KOPT-K1 (cell line): ENCODE results near the gene KRT6C.

ENCODE experiments used
- H3K27ac ChIP-seq: fragments of 200-600 bp; sonication (generic); 2 replicates; pipeline ENCODE4 v1.5.1; 2016; ENCODE audit warnings: antibody characterized with exemption, mild to moderate bottlenecking, low read depth, low read length; ENCODE audit not compliant: poor library complexity, severe bottlenecking
- H3K36me3 ChIP-seq: fragments of 200-600 bp; sonication (generic); 2 replicates; pipeline ENCODE4 v1.5.1; 2017; ENCODE audit warnings: antibody characterized with exemption, mild to moderate bottlenecking, low read length, moderate library complexity; ENCODE audit not compliant: insufficient read depth
- H3K9me3 ChIP-seq: fragments of 200-600 bp; sonication (generic); 2 replicates; pipeline ENCODE4 v1.5.1; 2017; ENCODE audit warnings: antibody characterized with exemption, low read length, mild to moderate bottlenecking; ENCODE audit not compliant: insufficient read depth, poor library complexity, severe bottlenecking

KRT6C gene

GRCh38 chr12:52436000-52436827 is 37.4 kb downstream of the KRT6C start:
- Histone ChIP-seq H3K36me3 (no peaks in the 10 kb centered on the region), H3K9me3 (no peaks in the 10 kb centered on the region), H3K27ac (no peak overlapping the region)

- H3K9me3 ChIP-seq: no peaks in the 10 kb centered on the region
- H3K27ac ChIP-seq: no peak overlapping the region
- no peaks in the 10 kb centered on the region for H3K36me3 ChIP-seq
Observed at GRCh38 chr12:52435659-52435999, 38.0 kb downstream of the KRT6C start.

DNA sequence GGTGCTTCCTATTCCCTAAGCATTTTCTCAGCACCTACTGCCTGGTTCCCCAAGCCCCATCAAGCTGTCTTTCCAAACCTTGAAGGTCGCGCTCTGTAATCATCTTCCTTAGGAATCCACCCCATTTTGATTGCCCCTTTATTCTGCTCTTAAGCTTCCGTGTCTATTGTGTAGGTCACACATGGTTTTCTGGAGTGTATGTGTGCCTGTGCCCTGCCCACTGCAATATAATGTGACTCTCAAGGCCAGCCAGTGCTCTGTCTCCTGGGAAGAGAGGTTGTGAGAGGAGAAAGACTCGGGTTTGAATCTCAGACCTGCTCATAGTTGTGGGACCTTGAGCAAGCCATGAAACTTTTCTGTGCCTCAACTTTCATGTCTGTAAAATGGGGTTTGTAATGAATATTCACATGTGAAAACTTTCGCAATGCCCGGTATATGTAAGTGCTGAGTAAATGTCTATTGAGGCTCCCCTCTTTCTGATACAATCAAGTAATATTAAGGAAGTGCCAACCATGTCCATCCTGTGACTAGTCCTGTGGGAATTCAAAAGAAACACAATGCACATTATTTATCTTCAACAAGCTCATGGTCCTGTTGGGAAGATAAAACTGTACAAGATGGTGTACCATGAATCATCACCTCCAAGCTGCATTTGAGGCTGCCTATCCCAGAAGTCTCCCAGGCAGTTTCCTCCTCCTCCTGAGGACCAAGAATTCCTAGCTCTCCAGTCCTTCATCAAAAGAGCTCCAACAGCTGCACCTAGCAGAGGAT is 38.7 kb downstream of the KRT6C start:
- Histone ChIP-seq H3K9me3 (no peaks in the 10 kb centered on the region), H3K36me3 (no peaks in the 10 kb centered on the region), H3K27ac (no peak overlapping the region)

- H3K27ac ChIP-seq: no peak within 1 kb of the TSS
- no peaks in the 10 kb centered on the region for H3K36me3 ChIP-seq
- no peaks in the 10 kb centered on the region for H3K9me3 ChIP-seq
Observed at GRCh38 chr12:52434081-52434733, 39.4 kb downstream of the KRT6C start, which contains the start of gene KRT75. Gene KRT75, minus strand, starts transcription at chr12:52434371. Its CDS starts 67 bp downstream, at chr12:52434304.

GRCh38 chr12:52433501-52434080 is 40.0 kb downstream of the KRT6C start:
- H3K27ac ChIP-seq: no peak overlapping the region
- H3K36me3 ChIP-seq: no peaks in the 10 kb centered on the region
- H3K9me3 ChIP-seq: no peaks in the 10 kb centered on the region

DNA sequence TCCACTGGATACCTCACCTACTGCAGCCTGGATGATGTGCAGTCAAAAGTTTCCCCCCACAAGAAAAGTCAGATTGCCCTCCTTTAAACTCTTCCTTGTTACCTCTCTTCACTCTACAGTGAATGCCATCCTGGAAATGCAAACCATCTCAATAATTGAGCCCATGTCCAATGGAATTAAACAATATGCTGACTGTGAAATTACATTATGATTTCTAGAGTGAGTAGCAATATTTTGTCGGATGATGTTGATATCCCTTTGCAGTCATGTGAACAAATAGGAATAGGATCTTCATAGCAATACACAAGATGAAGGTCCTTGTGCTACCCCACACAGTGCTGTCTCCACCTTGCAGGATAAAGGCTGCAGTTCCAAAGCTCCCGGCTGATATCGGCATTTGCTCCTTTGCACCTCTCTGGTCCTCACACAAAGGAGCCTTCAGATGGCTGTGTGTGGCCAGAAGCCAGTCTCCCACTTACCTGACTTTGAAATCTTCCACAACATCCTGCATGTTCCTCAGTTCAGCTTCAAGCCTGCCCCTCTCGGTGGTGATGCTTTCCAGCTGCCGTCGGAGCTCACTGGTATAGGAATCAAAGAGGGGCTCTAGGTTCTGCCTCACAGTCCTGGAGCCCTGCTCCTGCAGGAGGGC is 40.9 kb downstream of the KRT6C start:
- no peaks in the 10 kb centered on the region for H3K36me3 ChIP-seq
- no peaks in the 10 kb centered on the region for H3K9me3 ChIP-seq
- no peak overlapping the region for H3K27ac ChIP-seq

DNA sequence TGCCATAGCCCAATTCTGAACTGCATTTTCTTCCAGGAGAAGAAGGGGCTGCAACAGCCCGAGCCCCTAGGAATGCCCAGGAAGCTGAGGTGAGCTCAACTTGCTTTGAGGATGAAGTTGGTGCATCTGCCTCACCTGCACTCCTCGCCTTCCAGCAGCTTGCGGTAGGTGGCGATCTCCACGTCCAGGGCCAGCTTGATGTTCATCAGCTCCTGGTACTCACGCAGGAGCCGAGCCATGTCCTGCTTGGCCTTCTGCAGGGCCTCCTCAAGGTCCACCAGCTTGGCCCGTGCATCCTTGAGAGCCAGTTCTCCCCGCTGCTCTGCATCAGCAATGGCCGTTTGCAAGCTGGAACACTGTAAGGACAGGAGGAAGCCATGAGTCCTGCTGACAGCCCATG is 45.5 kb downstream of the KRT6C start:
- Histone ChIP-seq H3K36me3 (no peaks in the 10 kb centered on the region), H3K27ac (no peak overlapping the region), H3K9me3 (no peaks in the 10 kb centered on the region)

DNA sequence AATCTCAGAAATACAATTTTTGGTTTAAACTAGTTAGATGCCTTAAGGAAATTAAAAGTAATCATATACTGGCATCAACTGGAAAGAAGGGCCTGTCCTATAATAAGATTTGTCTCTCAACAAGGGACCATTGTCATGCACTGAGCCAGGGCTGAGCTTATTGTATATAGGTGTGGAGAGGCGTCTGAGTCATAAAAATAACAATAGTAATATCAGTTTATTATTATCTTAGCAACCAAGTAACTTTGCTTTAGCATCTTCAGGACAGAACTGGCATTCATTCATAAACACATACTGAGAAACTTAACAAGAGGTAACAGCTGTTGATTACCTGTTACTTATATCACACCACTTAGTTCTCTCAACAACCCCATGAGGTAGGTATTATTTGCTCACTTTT is 46.5 kb downstream of the KRT6C start:
- Histone ChIP-seq H3K9me3 (no peaks in the 10 kb centered on the region), H3K27ac (no peak overlapping the region), H3K36me3 (no peaks in the 10 kb centered on the region)

DNA sequence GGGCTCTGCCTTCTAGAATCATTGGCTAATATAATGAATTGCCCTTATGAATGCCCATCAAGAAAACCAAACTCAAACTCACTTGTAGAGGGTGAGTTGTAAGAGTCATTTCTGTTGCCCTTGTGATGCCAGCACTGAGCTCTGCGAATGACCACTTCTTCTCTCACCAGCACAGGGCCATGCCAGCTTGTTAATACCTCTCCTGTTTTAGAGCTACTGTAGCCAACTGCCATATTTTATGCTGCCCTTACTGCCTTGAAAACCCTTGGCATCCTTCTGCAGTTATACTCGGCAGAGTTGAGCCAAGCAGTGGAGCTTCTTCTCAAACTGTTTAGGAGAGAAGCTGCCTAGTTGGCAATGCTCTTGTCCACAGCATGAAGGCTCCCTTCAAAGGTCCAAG is 47.6 kb downstream of the KRT6C start:
- H3K36me3 ChIP-seq: no peaks in the 10 kb centered on the region
- no peaks in the 10 kb centered on the region for H3K9me3 ChIP-seq
- no peak overlapping the region for H3K27ac ChIP-seq

DNA sequence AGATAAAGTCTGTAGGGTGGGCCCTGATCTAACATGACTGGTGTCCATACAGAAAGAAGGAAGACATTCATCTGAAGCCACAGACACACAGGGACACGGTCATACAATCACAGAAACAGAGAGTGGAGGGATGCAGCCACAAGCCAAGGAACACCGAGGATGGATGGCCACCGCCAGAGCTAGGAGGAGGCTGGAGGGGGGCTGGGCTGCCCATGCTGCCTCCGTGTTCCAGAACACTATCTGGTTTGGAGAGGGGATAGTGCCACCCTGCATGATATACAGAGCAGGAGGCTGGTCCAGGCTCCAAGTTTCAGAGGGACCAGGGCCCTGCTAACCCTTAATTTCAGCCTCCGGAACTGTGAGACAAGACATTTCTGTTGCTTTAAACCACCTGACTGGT is 48.1 kb downstream of the KRT6C start:
- Histone ChIP-seq H3K27ac (no peak overlapping the region), H3K9me3 (no peaks in the 10 kb centered on the region), H3K36me3 (no peaks in the 10 kb centered on the region)

- no peak overlapping the region for H3K27ac ChIP-seq
- no peaks in the 10 kb centered on the region for H3K36me3 ChIP-seq
- H3K9me3 ChIP-seq: no peaks in the 10 kb centered on the region
Observed at GRCh38 chr12:52423661-52424500, 49.7 kb downstream of the KRT6C start.

DNA sequence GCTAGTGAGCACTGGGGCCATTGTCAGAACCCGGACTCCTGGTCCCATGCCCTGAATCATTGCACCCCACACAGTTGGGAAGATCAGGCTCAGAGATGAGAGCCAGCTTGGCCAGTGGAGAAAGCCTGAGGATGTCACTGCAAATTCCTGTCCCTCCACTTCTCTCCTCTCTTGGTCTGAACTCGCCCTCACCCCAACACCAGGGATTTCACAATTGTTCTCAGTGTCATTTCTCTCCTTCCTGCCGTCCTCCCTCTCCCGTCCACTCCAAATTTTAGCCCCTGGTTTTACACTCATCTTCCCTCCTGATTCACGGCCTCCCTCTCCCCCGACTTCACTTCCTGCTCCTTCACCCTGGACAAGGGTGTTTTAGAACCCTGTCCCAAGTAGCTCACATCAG is 50.6 kb downstream of the KRT6C start:
- no peak overlapping the region for H3K27ac ChIP-seq
- no peaks in the 10 kb centered on the region for H3K9me3 ChIP-seq
- H3K36me3 ChIP-seq: no peaks in the 10 kb centered on the region

- no peak overlapping the region for H3K27ac ChIP-seq
- H3K9me3 ChIP-seq: no peaks in the 10 kb centered on the region
- H3K36me3 ChIP-seq: no peaks in the 10 kb centered on the region
Observed at GRCh38 chr12:52419656-52420055, 53.9 kb downstream of the KRT6C start.

- Histone ChIP-seq H3K27ac (no peak overlapping the region), H3K36me3 (no peaks in the 10 kb centered on the region)
Observed at GRCh38 chr12:52418576-52419110, 55.0 kb downstream of the KRT6C start.

More at GRCh38 chr12:52418576-52419110, 55.0 kb downstream of the KRT6C start:
- no peaks in the 10 kb centered on the region for H3K9me3 ChIP-seq
